Suppressor macrophage (primary cell): ENCODE data around the gene NACC2.
A peak's percentile ranks its signal among the peaks of the same experiment; 100 is the strongest.

Experiments used
- DNase-seq, 4 experiments: peaks; one replicate each; pipeline ENCODE4 v3.0.0-alpha.2; 2020 to 2022

Gene NACC2

GRCh38 chr9:136009516-136009915, 85.6 kb downstream of the NACC2 start:
- no peak for DNase-seq

GRCh38 chr9:136008693-136008997, 86.4 kb downstream of the NACC2 start:
- no peak for DNase-seq

DNA sequence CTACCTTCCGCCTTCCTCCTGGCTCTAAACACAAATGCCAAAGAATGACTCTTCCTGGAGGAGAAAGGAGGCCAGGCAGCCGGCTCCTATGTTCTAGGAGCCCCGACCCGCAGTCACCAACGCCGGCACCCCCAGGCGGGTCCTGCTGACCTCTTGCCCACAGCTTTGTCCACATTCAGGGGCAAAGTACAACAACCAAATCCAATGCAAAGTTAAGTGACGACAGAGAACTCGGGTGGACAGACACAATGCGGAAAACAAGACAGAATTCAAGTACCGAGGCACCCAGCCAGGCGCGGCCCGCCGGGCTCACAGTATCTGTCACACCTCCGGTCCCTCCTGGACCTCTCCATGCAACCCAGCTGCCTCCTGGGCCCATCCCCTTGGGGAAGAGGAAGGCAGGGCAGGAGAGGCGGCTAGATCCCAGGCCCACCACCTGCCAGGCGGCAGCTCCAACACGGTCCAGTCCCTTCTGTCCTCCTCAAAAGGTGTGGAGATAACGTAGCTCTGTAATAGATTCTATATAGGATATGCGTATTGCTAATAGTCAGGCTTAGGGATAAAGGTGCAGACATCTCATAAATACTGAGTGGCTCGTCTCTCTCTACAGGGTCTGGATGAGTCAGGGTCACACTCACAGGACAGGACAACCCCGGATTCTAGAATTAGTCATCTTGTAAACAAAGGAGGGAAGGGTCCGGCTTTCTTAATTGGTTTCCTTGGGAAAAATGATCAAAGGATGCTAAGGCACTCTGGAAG, 87.0 kb downstream of the NACC2 start:
- no peak for DNase-seq

DNA sequence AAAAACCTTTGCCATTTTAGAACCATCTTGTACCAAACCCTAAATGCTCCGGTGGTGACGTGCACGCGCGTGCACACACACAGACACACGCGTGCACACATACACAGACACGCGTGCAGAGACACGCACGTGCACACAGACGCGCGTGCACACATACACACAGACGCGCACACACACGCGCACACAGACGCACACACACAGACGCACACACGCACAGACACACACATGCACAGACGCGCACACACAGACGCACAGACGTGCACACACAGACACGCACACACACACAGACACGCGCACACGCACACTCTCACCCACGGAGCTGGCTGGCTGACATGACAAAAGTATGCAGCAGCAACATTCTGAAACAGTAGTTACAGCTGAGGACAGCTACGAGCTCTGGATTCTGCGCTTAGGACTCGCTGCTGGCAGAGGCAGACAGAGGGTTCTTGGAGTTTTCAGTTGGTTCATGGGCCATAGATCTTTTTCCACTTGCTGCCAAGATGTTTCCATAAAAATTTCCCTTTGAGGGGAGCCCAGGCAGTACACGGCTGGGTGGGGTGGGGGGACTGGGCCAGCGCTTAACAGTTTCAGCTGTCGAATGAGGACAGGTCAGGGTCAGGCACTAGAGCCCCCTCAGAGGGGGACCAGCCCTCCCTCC, 87.7 kb downstream of the NACC2 start:
- no peak for DNase-seq

- no peak for DNase-seq
These were observed 88.9 kb downstream of the NACC2 start for GRCh38 chr9:136006169-136006568.

GRCh38 chr9:136004712-136005111, 90.4 kb downstream of the NACC2 start:
- no peak for DNase-seq

DNA sequence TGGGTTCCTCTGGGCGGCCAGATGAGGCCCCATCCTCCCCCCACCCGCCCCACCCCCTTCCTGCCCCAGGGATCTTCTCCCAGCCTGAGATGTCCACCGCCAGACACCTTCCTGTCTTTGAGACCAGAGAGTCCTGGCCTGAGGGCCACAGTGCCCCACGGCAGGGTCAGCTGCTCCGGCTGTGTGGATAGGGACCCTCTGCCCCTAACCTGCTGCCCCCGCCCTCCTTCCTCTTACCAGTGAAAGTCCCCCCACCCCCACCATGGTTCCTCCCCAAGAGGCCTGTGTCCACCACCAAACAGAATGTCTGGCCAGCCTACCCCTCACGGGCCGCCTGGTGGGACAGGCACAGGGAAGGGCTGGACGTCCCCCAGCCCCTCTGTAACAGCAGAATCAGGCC, 90.9 kb downstream of the NACC2 start:
- no peak for DNase-seq

DNA sequence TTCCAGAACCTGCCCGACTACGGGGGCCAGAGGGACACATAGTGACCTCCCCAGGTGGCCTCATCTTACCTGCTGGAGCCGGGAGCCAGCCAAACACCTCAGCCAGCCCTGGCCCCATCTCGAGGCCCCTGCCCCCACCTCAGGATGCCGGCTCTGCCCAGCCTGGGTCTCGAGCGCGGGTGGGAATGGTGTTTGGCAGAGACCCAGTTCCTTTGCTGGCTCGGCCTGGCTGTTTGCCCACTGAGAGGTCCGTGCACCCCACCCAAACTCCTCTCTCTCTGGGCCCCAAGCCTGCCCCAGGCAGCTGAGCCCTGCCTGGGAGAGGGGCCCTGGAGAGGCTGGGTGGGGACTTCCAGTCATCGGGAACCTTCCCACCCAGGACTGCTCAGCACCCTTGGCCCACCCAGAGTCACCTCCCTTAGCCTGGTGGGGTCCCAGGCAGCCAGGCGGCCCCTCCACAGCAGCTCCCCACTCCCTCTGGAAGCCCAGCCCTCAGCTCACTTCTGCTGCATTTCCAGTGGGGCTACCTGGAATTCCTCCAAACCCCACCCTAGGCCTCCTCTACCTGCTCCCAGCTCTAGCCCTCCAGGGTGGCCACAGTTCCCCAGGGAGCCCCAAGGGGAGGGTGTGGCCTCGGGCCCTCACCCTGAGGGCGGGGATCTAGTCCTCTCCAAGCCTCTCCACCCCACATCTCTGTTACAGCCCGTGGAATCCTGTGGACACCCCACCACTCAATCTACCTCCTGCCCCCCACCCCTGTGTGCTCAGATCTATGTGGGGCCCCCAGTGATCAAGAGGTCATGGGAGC, 91.5 kb downstream of the NACC2 start:
- DNase-seq, result no peak

- DNase-seq, result no peak
These were observed 92.2 kb downstream of the NACC2 start for GRCh38 chr9:136002881-136003280.

DNA sequence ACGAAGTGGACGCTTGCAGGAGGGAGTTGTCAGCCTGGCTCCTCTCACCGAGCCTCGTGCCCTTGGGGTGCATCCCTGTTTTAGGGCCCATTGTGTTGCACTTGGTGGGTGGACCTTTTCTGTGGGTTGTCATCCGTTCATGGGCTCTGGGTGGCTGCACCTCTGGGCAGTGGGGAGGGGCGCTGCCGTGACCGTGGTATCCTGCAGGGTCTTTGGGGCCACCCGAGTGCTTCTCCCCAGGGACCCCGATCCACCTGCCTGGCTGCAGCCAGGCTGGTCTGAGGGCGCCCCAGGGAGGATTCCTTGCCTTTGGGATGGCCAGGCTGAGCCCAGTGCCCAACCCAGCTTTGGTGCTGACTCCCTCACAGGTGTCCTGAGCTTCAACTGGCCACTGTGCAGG, 92.9 kb downstream of the NACC2 start:
- DNase-seq, result no peak

- no peak for DNase-seq
These were observed 93.9 kb downstream of the NACC2 start for GRCh38 chr9:136001231-136001630.

GRCh38 chr9:135998410-135999071, 96.5 kb downstream of the NACC2 start:
- no peak for DNase-seq

- no peak for DNase-seq
These were observed 97.1 kb downstream of the NACC2 start for GRCh38 chr9:135998016-135998380.

DNA sequence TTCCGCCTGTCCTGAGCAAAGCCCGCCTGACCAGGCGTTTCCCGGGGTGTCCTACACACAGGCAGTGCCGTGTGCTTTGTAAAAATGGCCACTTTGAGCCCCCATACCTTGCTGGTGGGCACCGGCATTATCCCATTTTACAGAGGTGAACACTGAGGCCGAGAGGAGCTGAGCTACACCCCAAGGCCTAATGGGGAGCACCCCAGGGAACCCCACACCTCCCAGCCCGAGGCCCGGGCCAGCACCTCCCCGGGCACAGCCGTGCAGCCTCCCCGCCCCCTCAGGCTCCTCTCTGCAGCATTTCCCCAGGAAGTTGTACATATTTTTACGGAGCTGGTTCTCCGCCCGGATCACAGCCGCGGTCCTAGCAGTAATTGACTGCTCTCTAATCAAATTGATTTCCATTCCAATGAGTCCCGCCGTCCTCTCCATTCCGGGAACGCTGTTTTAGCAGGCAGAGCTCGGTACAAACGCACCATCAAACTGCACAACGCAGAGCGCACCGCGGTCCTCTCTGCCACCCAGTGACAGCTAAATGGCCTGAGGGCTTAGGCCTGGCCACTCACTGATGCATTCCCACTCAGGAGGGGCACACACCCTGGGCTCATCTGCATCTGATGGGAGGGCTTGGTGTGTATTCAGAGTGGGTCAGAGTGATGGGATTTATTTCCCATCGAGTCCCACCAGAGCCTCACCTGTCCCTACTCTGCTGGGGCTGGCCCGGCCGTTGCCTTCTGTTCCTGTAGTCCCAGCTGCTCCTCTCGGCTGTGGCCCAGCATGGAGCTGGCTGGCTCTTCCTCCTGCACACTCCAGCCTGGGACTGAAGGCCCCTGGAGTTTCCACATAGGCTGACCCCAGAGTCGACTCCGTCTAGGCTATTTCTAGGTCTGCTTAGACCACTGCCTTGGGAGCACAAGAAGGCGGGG, 97.7 kb downstream of the NACC2 start:
- DNase-seq, result peak in 2 of 4 experiments; percentile 25 to 54

DNA sequence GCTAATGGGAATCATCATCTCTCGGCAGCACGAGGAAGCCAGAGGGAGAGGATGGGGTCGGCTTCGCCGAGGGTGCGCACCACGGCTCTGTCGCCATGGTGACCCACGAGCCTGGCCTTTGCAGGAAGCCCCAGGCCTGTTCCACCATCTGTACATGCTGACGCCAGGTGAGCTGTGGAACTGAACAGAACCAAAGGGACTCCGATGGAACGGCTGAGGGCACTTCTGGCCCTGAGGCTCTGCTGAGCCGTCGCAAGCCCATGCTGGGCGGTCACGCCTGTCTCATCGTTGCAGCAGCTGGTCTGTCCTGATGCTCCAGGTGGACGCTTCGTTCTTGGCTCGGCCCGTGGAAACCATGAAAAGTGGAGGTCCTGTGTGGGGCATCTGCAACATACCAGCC, 99.3 kb downstream of the NACC2 start:
- no peak for DNase-seq

DNA sequence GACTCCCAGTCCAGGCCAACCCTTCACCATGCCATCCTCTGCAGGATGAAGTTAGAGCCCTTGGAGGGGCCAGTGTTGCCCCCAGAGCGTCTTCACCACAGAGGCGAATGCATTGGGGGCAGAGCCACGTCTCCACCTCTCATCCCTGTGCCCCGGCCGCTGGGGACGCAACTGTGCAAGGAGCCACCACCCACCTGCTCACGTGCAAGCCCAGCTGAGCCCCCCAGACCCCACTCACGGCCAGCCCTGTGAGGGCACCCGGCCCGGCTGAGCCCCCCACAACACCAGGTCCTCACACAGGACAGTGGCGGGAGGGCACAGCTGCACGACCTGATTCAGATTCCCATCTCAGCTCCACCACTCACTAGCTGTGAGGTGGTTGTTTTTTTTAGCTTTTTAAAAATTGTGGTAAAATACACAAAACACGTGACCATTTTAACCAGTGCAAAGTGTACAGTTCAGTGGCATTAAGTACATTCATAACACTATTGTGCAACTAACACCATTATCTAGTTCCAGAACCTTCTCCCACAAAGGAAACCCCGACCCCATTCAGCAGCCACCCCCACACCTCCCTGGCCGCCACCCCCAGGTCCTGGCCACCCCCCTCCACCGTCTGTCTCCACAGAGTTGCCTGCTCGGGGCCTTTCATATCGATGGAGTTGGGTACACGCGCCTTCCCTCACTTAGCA, 100.4 kb downstream of the NACC2 start:
- DNase-seq, result peak in 3 of 4 experiments; percentile 14 to 37 (median 33)

DNA sequence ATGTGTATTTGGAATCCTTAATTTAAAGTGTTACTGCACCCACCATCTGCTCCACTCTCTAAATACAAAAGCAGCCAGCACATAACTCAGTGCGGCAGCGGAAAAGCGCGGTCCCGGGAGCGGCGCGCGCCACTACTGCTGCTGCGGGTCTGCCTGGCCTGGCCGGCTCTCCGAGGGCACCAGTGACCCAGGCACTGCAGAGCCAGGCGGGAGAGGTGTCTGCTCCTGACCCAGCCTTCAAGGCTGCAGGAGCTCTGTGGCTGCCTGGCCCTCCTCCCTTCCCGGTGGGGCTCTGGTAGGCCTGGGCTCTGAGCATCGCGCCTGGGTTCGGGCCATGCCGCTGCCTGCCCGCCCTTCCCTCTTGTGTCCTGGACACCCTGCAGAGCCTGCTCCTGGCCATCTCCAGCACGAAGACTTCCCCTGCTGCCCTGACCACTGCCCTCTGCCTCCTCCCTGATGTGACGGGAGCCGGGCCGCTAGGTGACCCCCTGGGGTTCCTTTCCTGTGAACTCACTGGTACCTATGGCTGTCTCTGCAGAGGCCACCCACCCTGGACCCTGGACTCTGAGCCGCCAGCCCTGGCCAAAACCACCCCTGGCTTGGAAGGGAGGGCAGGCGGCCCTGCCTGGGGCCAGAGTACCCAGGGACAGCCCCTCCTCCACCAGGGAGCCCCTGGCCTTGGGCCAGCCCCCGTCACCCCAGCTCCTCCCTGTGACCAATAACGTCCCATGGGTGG, 101.2 kb downstream of the NACC2 start:
- no peak for DNase-seq

DNA sequence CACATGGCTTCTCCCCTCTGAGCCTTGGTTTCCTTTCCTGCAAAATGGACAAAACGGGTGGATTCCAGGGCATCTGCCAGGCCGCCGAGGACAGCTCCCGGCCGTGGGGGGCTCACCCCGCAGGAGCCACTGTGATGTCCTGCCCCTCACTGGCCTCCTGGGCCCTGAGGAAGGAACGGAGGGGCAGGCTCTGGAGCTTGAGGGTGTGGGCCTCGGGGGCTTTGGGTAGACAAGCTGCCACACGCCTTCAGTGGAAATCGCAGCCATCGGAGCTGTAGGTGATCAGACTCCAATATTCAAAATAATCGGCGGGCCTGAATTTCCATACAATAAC, 101.7 kb downstream of the NACC2 start:
- DNase-seq, result no peak

GRCh38 chr9:135992486-135993408, 102.3 kb downstream of the NACC2 start:
- peak; percentile 80 to 89 (median 84) for DNase-seq

GRCh38 chr9:135991771-135992170, 103.3 kb downstream of the NACC2 start:
- no peak for DNase-seq
